Head of caudate nucleus (tissue), 42 donors: ENCODE measurements around the gene GALNT9.
"Not testable (repeated sequence)": the region's sequence is repeated elsewhere in the genome, so short reads cannot be mapped to it uniquely, and the experiment has no call there.

ENCODE experiments used
- DNase-seq, 42 donors: peaks; one replicate each; pipeline versions ENCODE4 v3.0.0 to v3.0.0-alpha.2; 2020 to 2021; ENCODE audit warnings: mixed read lengths in 7 of 42
- intact Hi-C: fragments of 100-400 bp; cut with DNase I; formaldehyde crosslinking; loops from one replicate; pipeline ENCODE4 v1.15.0; 2022

Gene GALNT9

GRCh38 chr12:132329036-132329719 lies at the start of gene GALNT9:
Gene GALNT9 (minus strand): TSS chr12:132329589. CDS start chr12:132329203, 386 bp downstream.
- intact Hi-C loops, result no loop called here
- DNase-seq, result no peak

DNA sequence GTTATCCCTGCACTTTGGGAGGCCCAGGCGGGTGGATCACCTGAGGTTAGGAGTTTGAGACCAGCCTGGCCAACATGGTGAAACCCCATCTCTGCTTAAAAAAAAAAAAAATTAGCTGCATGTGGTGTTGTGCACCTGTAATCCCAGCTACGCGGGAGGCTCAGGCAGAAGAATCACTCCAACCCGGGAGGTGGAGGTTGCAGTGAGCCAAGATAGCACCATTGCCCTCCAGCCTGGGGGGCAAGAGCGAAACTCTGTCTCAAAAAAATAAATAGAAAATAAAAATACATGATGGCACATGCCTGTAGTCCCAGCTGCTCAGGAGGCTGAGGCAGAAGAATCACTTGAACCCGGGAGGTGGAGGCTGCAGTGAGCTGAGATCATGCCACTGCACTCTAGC lies 49.7 kb upstream of the GALNT9 start:
- DNase-seq, intact Hi-C loops: not testable (repeated sequence)

- DNase-seq, result no peak
- intact Hi-C loops, result no loop called here
These were observed 47.8 kb upstream of the GALNT9 start for GRCh38 chr12:132377147-132377546.

- no peak for DNase-seq
- intact Hi-C loops, result no loop called here
These were observed 47.1 kb upstream of the GALNT9 start for GRCh38 chr12:132376464-132376830.

DNA sequence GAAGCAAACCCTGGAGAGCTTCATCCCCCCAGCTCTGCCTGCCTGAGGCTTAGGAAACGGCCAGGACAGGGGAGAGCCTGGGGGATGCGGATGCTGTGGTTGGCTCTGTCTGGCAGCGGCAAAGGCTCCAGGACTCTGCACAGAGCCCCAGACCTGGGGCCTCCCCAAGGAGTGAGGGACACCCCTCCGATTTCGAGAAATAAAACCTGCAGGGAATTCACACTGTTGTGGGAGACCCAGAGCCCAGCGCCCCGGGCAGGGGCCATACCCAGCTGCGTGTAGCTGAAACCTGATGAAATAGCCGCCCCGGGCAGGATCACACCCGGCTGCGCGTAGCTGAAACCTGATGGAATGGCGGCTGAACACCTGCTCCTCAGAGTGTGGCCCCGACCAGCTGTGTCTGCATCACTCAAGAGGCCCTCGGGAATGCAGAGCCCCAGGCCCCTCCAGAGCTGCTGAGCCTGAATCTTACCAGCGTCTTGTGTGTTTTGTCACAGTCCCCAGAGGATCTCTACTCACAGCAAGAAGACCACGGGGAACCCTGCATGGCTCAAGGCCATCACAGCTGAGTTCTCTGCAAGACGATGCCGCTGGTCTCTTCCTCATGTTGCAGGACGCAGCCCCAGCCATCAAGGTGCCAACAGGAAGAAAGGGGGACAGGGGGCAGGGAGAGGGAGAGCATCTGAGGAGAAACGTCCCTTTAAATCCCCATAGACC lies 46.5 kb upstream of the GALNT9 start:
- DNase-seq, result peak in 1 of 42 donors; percentile 1

GRCh38 chr12:132374612-132375445 lies 45.4 kb upstream of the GALNT9 start:
- intact Hi-C loops, result no loop called here
- DNase-seq, result no peak

More for the DNA sequence above, 46.5 kb upstream of the GALNT9 start:
- intact Hi-C loops, result no loop called here

- DNase-seq, result peak in 4 of 42 donors; percentile 4 to 31 (median 11)
- intact Hi-C loops, result no loop called here
These were observed 44.7 kb upstream of the GALNT9 start for GRCh38 chr12:132373901-132374611.

GRCh38 chr12:132367852-132368251 lies 38.5 kb upstream of the GALNT9 start:
- intact Hi-C loops, result no loop called here
- DNase-seq, result peak in 1 of 42 donors; percentile 6

- DNase-seq, result peak in 4 of 42 donors; percentile 2 to 20 (median 11)
- intact Hi-C loops, result no loop called here
These were observed 37.9 kb upstream of the GALNT9 start for GRCh38 chr12:132367071-132367851.

GRCh38 chr12:132366341-132366861 lies 37.0 kb upstream of the GALNT9 start:
- DNase-seq, result peak in 5 of 42 donors; percentile 1 to 24 (median 13)
- intact Hi-C loops, result no loop called here

DNA sequence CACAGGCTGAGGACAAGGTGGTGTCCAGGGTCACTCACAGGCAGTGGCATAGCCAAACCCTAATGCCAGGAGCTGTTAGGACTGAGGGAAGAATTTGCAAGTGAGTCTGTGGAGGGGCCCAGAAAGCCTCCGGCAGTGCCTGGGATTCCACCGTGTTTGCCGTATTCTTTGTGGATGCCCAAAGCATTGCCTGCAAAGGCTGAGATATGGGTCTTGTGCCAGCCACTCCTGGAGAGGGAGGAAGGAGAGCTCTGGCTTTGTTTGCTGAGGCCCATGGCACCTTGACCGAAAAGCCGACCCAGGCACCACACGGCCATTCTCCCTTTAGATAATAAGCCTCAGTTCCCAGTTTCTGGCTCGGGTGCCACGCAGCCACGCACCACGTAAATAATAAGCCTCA lies 35.8 kb upstream of the GALNT9 start:
- intact Hi-C loops, result no loop called here
- DNase-seq, result peak in 1 of 42 donors; percentile 8

DNA sequence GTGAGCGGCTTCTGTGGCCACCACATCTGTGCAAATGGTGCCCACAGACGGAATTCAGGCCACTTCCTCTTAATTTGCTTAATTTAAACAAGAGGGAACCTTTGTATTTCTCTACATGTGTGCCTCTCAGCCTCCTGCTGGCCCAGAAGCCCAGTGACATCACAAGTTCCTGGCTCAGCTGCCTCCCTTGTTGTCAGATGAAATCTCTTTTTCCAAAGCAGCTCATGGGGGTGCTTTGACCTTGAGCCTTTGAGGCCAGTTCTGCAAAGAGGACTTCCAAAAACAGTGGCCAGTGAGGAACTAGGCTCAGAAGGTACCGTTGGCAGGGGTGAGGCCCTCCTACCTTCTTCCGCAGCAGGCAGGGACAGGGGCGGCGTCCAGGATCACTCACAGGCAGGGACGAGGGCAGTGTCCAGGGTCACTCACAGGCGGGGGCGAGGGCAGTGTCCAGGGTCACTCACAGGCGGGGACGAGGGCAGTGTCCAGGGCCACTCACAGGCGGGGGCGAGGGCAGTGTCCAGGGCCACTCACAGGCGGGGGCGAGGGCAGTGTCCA lies 35.0 kb upstream of the GALNT9 start:
- intact Hi-C loops, result no loop called here
- DNase-seq, result peak in 4 of 42 donors; percentile 1 to 7 (median 6)

DNA sequence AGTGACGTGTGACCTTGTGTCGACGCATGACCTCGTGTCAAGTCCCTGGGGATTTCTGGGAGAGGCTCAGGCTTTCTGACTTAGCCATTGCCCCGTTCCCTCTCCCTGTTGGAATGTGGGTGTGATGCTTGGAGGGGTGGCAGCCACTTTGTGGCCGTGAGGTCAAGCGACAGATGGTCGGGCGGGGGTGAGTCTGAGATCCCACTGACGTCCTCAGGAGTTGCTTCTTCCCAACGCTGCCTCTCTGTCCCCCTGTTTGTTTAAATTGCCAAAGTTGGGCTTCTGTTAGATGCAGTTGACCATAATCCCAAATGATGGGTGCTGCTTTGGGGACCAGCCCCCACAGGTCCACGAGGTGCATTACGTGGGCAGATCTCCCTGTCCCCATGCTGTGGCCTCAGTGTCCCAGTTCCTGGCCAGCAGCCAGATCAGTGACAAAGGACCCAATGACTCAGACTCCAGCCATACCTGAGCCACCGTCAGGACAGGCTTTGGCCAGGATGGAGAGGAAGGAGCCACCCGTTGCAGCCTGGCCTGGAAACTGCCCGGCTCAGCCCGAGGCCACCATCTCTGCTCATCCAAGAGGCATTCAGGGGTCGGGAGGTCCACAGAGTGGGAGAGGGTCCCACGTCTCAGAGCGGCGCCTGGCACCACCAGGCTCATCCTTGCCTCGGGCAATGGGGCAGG lies 34.4 kb upstream of the GALNT9 start:
- peak in 5 of 42 donors; percentile 1 to 18 (median 6) for DNase-seq
- intact Hi-C loops, result no loop called here

DNA sequence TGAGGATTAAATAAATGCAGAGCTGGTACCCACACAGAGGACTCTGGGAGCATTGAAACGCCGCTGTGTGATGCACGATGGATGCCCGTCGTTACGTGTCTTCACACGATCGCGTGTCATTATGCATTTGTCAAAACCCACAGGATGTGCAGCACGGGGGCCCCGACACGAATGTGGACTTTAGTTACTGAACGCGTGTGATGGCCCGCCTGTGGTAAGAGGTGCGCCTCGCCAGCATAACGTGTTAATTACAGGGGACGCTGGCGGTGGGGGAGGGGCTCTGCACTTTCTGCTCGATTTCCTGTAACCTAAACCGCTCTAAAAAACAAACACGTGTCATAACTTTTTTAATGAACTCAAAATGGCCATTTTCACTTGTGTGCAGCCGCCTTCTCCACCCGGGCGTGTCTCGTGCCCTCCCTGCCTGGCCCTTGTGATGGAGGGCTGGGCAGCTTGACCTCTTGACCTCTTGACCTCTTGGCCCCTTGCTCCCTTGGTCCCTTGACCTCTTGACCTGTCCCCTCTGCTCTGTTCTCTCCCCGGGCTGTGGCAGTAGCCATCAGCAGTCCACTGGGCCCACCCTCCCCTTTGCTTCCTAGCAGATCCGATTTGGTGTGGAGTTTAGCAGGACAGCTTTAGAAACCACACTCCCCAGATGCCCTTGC lies 33.7 kb upstream of the GALNT9 start:
- intact Hi-C loops, result no loop called here
- peak in 5 of 42 donors; percentile 3 to 28 (median 9) for DNase-seq

DNA sequence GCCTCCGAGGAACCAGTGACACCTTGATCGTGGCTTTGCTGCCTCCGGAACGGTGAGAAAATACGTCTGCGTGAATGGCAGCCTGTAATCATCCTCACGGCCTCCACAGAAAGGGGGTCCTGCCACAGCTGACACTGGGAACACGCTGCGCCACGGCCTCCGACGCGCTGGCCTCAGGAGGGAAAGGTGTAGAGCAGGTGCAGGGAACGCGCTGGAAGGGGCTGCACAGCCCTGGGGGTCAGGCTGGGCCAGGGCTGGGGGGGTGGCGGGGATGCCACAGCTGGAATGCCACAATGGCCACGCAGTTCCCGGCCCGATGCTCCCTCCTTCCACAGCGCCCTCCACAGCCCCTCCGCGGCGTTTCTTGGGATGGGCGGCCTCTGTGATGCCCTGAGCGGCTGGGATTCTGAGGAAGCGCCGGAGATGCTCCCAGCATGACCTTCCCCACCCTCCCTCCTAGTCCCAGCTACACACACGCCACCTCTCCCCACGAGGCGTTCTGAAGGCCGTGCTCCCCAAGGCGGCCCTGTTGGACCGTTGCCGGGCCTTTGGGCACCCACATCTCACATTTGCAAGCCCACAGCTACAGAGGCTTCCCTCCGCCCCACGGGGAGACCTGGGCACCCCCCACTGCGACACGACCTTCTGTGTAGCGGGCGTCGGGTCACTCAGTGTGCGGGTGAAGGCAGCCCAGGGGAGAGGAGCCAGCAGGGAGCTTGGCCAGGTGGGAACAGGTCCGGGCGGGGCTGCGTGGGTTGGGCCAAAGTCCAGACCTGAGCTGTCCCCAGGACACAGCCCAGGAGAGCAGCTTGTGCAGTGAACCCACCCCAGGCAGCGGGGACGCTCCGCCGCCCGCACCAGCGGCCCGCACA lies 31.8 kb upstream of the GALNT9 start:
- DNase-seq, result peak in 5 of 42 donors; percentile 1 to 21 (median 6)
- intact Hi-C loops, result no loop called here

GRCh38 chr12:132360410-132360809 lies 31.0 kb upstream of the GALNT9 start:
- intact Hi-C loops, result no loop called here
- peak in 3 of 42 donors; percentile 1 to 15 (median 12) for DNase-seq
